ENCODE results near the gene ACBD4.

ACBD4 gene

GRCh38 chr17:45171338-45172231 lies 36.1 kb downstream of the ACBD4 start:
- DNase-seq (ENCODE audit: low read depth): peak; percentile 83
- TF ChIP-seq CTCF (conservative IDR thresholded peaks at IDR 0.05; ENCODE audit: low read length): no peak
- H3K4me3 ChIP-seq (ENCODE audit: low read length): peak overlapping the region; percentile 65

GRCh38 chr17:45172232-45172540 lies 36.7 kb downstream of the ACBD4 start:
- DNase-seq (ENCODE audit: low read depth): no peak
- no peak for TF ChIP-seq CTCF (conservative IDR thresholded peaks at IDR 0.05; ENCODE audit: low read length)
- H3K4me3 ChIP-seq (ENCODE audit: low read length): peak overlapping the region; percentile 65

- peak; percentile 87 for DNase-seq (ENCODE audit: low read depth)
- H3K4me3 ChIP-seq (ENCODE audit: low read length): peak overlapping the region; percentile 65
Observed at GRCh38 chr17:45172541-45173286, 37.2 kb downstream of the ACBD4 start.

GRCh38 chr17:45175759-45176115 lies 40.2 kb downstream of the ACBD4 start:
- H3K4me3 ChIP-seq (ENCODE audit: low read length): no peak overlapping the region
- no peak for TF ChIP-seq CTCF (conservative IDR thresholded peaks at IDR 0.05; ENCODE audit: low read length)
- no peak for DNase-seq (ENCODE audit: low read depth)

More at GRCh38 chr17:45172541-45173286, 37.2 kb downstream of the ACBD4 start:
- TF ChIP-seq CTCF (conservative IDR thresholded peaks at IDR 0.05; ENCODE audit: low read length): peak; percentile 30

GRCh38 chr17:45177563-45177962 lies 42.1 kb downstream of the ACBD4 start:
- no peak overlapping the region for H3K4me3 ChIP-seq (ENCODE audit: low read length)
- DNase-seq (ENCODE audit: low read depth): no peak
- TF ChIP-seq CTCF (conservative IDR thresholded peaks at IDR 0.05; ENCODE audit: low read length): no peak

GRCh38 chr17:45184144-45184543 lies 48.7 kb downstream of the ACBD4 start:
- H3K4me3 ChIP-seq (ENCODE audit: low read length): no peak overlapping the region
- no peak for TF ChIP-seq CTCF (conservative IDR thresholded peaks at IDR 0.05; ENCODE audit: low read length)
- DNase-seq (ENCODE audit: low read depth): no peak

Data from AG10803 (cell line).